SK-N-SH treated with all-trans-retinoic acid at 6 μM for 48 hours (cell line): ENCODE data around the gene SAMD4B.

Source experiments
- ATAC-seq: fragments of 200-7000 bp; cut with Tn5 transposase; 3 replicates; pipeline ENCODE4 v1.9.1; 2020; ENCODE audit warnings: mild to moderate bottlenecking, moderate library complexity
- ARNTL ChIP-seq: fragments of 450-650 bp; formaldehyde crosslinking; IDR thresholded peaks from 2 replicates; pipeline ENCODE4 v1.5.0; 2020; ENCODE audit warnings: low read depth, mild to moderate bottlenecking, moderate library complexity, borderline replicate concordance
- BACH2 ChIP-seq: fragments of 250-450 bp; sonication (Bioruptor Pico); IDR thresholded peaks from 2 replicates; pipeline ENCODE4 v1.9.0; 2021; ENCODE audit warnings: mild to moderate bottlenecking, borderline replicate concordance
- CSDC2 ChIP-seq: fragments of 250-450 bp; sonication (Bioruptor Pico); IDR thresholded peaks from 2 replicates; pipeline ENCODE4 v1.5.0; 2020; ENCODE audit warnings: mild to moderate bottlenecking, moderate library complexity
- CSRNP3 ChIP-seq: fragments of 250-450 bp; sonication (Bioruptor Pico); IDR thresholded peaks from 2 replicates; pipeline ENCODE4 v1.5.1; 2021; ENCODE audit warnings: mild to moderate bottlenecking, moderate library complexity
- ESRRG ChIP-seq: fragments of 250-450 bp; sonication (Bioruptor Pico); IDR thresholded peaks from 2 replicates; pipeline ENCODE4 v1.6.1; 2021; ENCODE audit warnings: mild to moderate bottlenecking
- ISL1 ChIP-seq: fragments of 250-450 bp; sonication (Bioruptor Pico); IDR thresholded peaks from 2 replicates; pipeline ENCODE4 v2.1.2; 2022; ENCODE audit warnings: mild to moderate bottlenecking, moderate library complexity
- OSR1 ChIP-seq: fragments of 250-450 bp; sonication (Bioruptor Pico); IDR thresholded peaks from 2 replicates; pipeline ENCODE4 v1.8.0; 2022; ENCODE audit warnings: moderate library complexity, mild to moderate bottlenecking, inconsistent platforms
- POU6F1 ChIP-seq: fragments of 250-450 bp; sonication (Bioruptor Pico); IDR thresholded peaks from 2 replicates; pipeline ENCODE4 v1.8.0; 2021; ENCODE audit warnings: low read depth, mild to moderate bottlenecking, moderate library complexity, borderline replicate concordance
- PPARA ChIP-seq: fragments of 250-450 bp; sonication (Bioruptor Pico); IDR thresholded peaks from 2 replicates; pipeline ENCODE4 v1.5.0; 2020; ENCODE audit warnings: mild to moderate bottlenecking, borderline replicate concordance
- SNAI2 ChIP-seq: fragments of 250-450 bp; sonication (Bioruptor Pico); IDR thresholded peaks from 2 replicates; pipeline ENCODE4 v1.5.0; 2020; ENCODE audit warnings: mild to moderate bottlenecking, moderate library complexity
- TCF4 ChIP-seq: fragments of 250-450 bp; sonication (Bioruptor Pico); IDR thresholded peaks from 2 replicates; pipeline ENCODE4 v1.8.0; 2021; ENCODE audit warnings: mild to moderate bottlenecking, moderate library complexity, borderline replicate concordance
- TOX ChIP-seq: fragments of 250-450 bp; sonication (Bioruptor Pico); IDR thresholded peaks from 2 replicates; pipeline ENCODE4 v1.8.0; 2021; ENCODE audit warnings: mild to moderate bottlenecking, moderate library complexity, borderline replicate concordance
- ZC3H10 ChIP-seq: fragments of 250-450 bp; sonication (Bioruptor Pico); IDR thresholded peaks from 2 replicates; pipeline ENCODE4 v1.5.1; 2021; ENCODE audit warnings: mild to moderate bottlenecking, moderate library complexity
- ZFP30 ChIP-seq: fragments of 450-650 bp; formaldehyde crosslinking; IDR thresholded peaks from 2 replicates; pipeline ENCODE4 v1.5.0; 2022; ENCODE audit warnings: mild to moderate bottlenecking, moderate library complexity
- ZNF565 ChIP-seq: fragments of 450-650 bp; formaldehyde crosslinking; conservative IDR thresholded peaks from 2 replicates; pipeline ENCODE4 v1.5.0; 2020; ENCODE audit warnings: low read depth, mild to moderate bottlenecking, moderate library complexity
- ZNF70 ChIP-seq: fragments of 450-650 bp; formaldehyde crosslinking; IDR thresholded peaks from 2 replicates; pipeline ENCODE4 v1.5.0; 2020; ENCODE audit warnings: mild to moderate bottlenecking, moderate library complexity
- ZNF8 ChIP-seq: fragments of 450-650 bp; formaldehyde crosslinking; IDR thresholded peaks from 2 replicates; pipeline ENCODE4 v1.5.0; 2020; ENCODE audit warnings: mild to moderate bottlenecking, moderate library complexity
- TF ChIP-seq, protein P1 (sequence below): fragments of 250-450 bp; sonication (Bioruptor Pico); IDR thresholded peaks from 2 replicates; pipeline ENCODE4 v1.5.0; 2020; ENCODE audit warnings: mild to moderate bottlenecking, moderate library complexity
- TF ChIP-seq, protein P2 (sequence below): fragments of 250-450 bp; sonication (Bioruptor Pico); IDR thresholded peaks from 2 replicates; pipeline ENCODE4 v1.5.1; 2020; ENCODE audit warnings: low read depth, mild to moderate bottlenecking, moderate library complexity

Gene SAMD4B

DNA sequence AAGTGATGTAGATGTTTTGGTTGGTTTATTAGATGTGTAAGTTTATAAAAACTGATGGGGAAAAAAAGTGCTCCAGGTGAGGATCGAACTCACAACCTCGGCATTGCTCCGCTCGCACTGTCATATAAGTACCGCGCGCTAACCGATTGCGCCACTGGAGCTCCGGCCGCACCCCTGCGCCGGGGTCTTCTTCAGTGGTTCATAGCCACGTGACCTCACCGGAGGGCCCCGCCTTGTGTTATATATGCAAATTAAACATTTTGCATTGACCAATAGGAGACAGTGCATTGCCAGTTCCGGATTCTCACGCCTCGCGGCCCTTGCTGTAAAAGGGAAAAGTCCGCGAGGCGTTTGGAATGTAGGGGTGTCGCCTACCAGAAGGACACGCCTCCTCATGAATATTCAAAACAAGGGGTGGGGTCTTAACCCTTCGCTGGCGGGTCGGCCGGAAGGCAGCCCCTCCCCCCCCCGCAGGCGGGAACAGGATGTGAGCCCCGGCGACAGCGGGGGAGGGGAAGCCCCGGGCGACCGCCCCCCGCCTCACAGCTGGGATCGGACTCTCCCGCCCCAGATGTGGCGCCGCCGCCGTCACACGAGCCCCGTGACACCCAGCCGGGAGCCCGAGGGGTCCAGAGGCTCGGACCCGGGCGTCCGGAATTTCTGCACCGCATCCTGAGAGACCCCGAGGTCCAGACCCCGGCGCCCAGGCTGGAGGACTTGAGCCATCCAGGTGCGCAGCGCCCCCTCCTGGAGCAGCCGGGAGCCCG, 70.1 kb downstream of the SAMD4B start, which contains the start of gene PLEKHG2 (continued):
- TF ChIP-seq, protein P1, sequence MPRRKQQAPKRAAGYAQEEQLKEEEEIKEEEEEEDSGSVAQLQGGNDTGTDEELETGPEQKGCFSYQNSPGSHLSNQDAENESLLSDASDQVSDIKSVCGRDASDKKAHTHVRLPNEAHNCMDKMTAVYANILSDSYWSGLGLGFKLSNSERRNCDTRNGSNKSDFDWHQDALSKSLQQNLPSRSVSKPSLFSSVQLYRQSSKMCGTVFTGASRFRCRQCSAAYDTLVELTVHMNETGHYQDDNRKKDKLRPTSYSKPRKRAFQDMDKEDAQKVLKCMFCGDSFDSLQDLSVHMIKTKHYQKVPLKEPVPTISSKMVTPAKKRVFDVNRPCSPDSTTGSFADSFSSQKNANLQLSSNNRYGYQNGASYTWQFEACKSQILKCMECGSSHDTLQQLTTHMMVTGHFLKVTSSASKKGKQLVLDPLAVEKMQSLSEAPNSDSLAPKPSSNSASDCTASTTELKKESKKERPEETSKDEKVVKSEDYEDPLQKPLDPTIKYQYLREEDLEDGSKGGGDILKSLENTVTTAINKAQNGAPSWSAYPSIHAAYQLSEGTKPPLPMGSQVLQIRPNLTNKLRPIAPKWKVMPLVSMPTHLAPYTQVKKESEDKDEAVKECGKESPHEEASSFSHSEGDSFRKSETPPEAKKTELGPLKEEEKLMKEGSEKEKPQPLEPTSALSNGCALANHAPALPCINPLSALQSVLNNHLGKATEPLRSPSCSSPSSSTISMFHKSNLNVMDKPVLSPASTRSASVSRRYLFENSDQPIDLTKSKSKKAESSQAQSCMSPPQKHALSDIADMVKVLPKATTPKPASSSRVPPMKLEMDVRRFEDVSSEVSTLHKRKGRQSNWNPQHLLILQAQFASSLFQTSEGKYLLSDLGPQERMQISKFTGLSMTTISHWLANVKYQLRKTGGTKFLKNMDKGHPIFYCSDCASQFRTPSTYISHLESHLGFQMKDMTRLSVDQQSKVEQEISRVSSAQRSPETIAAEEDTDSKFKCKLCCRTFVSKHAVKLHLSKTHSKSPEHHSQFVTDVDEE, result no peak; the same call in none of the 2 replicates
- TF ChIP-seq POU6F1 (CRISPR knock-in tag), result 0 out of 2 replicates have a peak, but pooled peaks have one; percentile 25

GRCh38 chr19:39412867-39413271, 70.6 kb downstream of the SAMD4B start:
- no peak for ATAC-seq
- TF ChIP-seq SNAI2 (CRISPR knock-in tag) (0 out of 2 replicates have a peak, but pooled peaks have one; percentile 2), TCF4 (CRISPR knock-in tag) (no peak)
- TF ChIP-seq, all 23 proteins: peak for 1

- peak; percentile 0 for ATAC-seq
- no peak for TF ChIP-seq ESRRG (CRISPR knock-in tag)
- TF ChIP-seq, protein P2, sequence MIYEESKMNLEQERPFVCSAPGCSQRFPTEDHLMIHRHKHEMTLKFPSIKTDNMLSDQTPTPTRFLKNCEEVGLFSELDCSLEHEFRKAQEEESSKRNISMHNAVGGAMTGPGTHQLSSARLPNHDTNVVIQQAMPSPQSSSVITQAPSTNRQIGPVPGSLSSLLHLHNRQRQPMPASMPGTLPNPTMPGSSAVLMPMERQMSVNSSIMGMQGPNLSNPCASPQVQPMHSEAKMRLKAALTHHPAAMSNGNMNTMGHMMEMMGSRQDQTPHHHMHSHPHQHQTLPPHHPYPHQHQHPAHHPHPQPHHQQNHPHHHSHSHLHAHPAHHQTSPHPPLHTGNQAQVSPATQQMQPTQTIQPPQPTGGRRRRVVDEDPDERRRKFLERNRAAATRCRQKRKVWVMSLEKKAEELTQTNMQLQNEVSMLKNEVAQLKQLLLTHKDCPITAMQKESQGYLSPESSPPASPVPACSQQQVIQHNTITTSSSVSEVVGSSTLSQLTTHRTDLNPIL, result no peak
- TF ChIP-seq ZNF565 (CRISPR knock-in tag), result no peak
- TF ChIP-seq CSRNP3 (CRISPR knock-in tag), result no peak
- TF ChIP-seq PPARA (CRISPR knock-in tag), result no peak
- TF ChIP-seq ZFP30 (CRISPR knock-in tag), result no peak
- TF ChIP-seq TOX (CRISPR knock-in tag), result no peak
- TF ChIP-seq TCF4 (CRISPR knock-in tag), result no peak
These were observed 71.2 kb downstream of the SAMD4B start for GRCh38 chr19:39413272-39413910.

- ATAC-seq, result no peak
- no peak for TF ChIP-seq ISL1 (CRISPR knock-in tag)
- no peak for TF ChIP-seq ZNF8 (CRISPR knock-in tag)
- TF ChIP-seq SNAI2 (CRISPR knock-in tag), result no peak
- TF ChIP-seq ESRRG (CRISPR knock-in tag), result no peak
- no peak for TF ChIP-seq PPARA (CRISPR knock-in tag)
- no peak for TF ChIP-seq TCF4 (CRISPR knock-in tag)
- TF ChIP-seq ARNTL, result no peak
- no peak for TF ChIP-seq CSRNP3 (CRISPR knock-in tag)
- TF ChIP-seq, protein P2, result no peak
- TF ChIP-seq POU6F1 (CRISPR knock-in tag), result no peak
- no peak for TF ChIP-seq BACH2
- no peak for TF ChIP-seq OSR1 (CRISPR knock-in tag)
- no peak for TF ChIP-seq ZNF70 (CRISPR knock-in tag)
- no peak for TF ChIP-seq CSDC2
- no peak for TF ChIP-seq ZC3H10 (CRISPR knock-in tag)
These were observed 71.8 kb downstream of the SAMD4B start for GRCh38 chr19:39413911-39414608.
